ENCODE measurements around the gene TRMT11. TPM values are rescaled to one million over a fixed set of nuclear protein-coding genes. Genes with fewer than 3 reads are reported as not detected.

Gene TRMT11
- total RNA-seq, 1 experiment from 2014 or later = 17.9 TPM

DNA sequence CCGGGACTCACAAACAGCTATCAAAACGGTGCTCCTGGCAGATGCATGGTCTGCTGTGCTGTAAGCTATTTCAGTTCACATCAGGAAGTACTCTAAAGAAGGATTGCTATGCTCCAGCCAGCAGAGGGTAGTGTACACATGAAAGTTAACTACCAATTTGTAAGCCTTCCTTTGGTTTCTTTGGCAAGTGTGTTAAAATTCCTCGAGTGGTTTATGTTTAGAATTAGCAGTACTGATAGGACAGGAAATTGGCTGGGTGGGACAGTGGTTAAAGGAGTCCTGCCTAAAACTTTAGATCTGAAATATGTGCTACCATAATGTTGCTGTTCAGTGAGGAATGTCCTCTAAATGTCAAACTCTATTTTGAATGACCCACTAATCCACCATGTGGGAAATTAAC, 47.4 kb downstream of the TRMT11 start:
- no peak for TF ChIP-seq EZH2 (IDR thresholded peaks at IDR 0.05; ENCODE audit: low read length, unreplicated experiment)
- TF ChIP-seq, protein P1, sequence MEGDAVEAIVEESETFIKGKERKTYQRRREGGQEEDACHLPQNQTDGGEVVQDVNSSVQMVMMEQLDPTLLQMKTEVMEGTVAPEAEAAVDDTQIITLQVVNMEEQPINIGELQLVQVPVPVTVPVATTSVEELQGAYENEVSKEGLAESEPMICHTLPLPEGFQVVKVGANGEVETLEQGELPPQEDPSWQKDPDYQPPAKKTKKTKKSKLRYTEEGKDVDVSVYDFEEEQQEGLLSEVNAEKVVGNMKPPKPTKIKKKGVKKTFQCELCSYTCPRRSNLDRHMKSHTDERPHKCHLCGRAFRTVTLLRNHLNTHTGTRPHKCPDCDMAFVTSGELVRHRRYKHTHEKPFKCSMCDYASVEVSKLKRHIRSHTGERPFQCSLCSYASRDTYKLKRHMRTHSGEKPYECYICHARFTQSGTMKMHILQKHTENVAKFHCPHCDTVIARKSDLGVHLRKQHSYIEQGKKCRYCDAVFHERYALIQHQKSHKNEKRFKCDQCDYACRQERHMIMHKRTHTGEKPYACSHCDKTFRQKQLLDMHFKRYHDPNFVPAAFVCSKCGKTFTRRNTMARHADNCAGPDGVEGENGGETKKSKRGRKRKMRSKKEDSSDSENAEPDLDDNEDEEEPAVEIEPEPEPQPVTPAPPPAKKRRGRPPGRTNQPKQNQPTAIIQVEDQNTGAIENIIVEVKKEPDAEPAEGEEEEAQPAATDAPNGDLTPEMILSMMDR (conservative IDR thresholded peaks at IDR 0.05; ENCODE audit: low read depth, low read length) = peak; percentile 69
- no peak for TF ChIP-seq EZH2phosphoT487 (IDR thresholded peaks at IDR 0.05; ENCODE audit: borderline replicate concordance, low read length)
- no peaks in the 10 kb centered on the region for H3K79me2 ChIP-seq (ENCODE audit: low read length)
- H2AFZ ChIP-seq (ENCODE audit: low read length) = no peak overlapping the region
- H3F3A ChIP-seq (ENCODE audit: low read length, unreplicated experiment) = peaks cover 4% of the 10 kb centered on the region
- peaks cover 9% of the 10 kb centered on the region for H3K4me1 ChIP-seq (ENCODE audit: insufficient read depth, low read length)
- H3K9me2 ChIP-seq (replicated peaks; ENCODE audit: low read length) = no peaks in the 10 kb centered on the region
- no peaks in the 10 kb centered on the region for H3K9me3 ChIP-seq (ENCODE audit: low read length)
- ChIA-PET POLR2A (ENCODE audit: unreplicated experiment) (no interaction called here), CTCF (interaction anchor here (1.0 kb wide), 1 partner anchor 78 kb away, joined by 4 read pairs; no protein-coding TSS in a partner anchor)
- no peaks in the 10 kb centered on the region; the same call in 1 of the 2 replicates for H3K36me3 ChIP-seq (ENCODE audit: low read depth, low read length)
- peak; percentile 56 for DNase-seq
- no TSS peak for BruUV-seq (replicated peaks)
- no peaks in the 10 kb centered on the region for H3K27me3 ChIP-seq (ENCODE audit: low read length)
- intact Hi-C loops (cut with micrococcal nuclease) = loop anchor here (1.0 to 10.0 kb wide), 5 partner anchors 36 to 1091 kb away; partner anchors contain the start of gene CENPW
- H3K9ac ChIP-seq (ENCODE audit: low read length) = no peak overlapping the region
- H3K4me3 ChIP-seq (ENCODE audit: low read length) = no peak overlapping the region
- no peak overlapping the region for H3K27ac ChIP-seq (ENCODE audit: low read length)
- no peak overlapping the region for H3K4me2 ChIP-seq (ENCODE audit: low read length)
- peak; percentile 94 for ATAC-seq
- no peaks in the 10 kb centered on the region for H4K20me1 ChIP-seq (ENCODE audit: low read length)

DNA sequence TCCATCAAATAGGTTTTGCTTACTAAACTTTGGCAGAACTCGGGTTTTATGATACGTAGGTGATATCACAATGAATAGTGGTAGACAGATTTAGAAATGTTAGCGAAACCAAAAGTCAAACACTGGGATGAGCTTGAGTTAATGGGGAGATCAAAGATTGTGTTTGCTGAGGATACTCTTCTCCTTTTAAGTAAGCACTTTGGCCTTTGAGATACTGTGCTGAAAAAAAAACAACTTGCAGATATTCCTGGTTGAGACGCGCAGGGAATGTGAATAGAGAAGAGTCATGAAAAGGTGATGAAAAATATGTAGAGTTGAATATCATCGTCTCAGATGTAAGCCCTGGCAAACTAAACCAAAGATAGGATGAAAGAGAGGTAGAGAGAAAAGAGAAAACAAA, 48.3 kb downstream of the TRMT11 start:
- ChIA-PET POLR2A (ENCODE audit: unreplicated experiment) (no interaction called here), CTCF (no interaction called here)
- Histone ChIP-seq H2AFZ (ENCODE audit: low read length) (no peak overlapping the region), H3K4me2 (ENCODE audit: low read length) (no peak overlapping the region), H3K36me3 (ENCODE audit: low read depth, low read length) (no peaks in the 10 kb centered on the region; the same call in 1 of the 2 replicates), H3K9me2 (replicated peaks; ENCODE audit: low read length) (no peaks in the 10 kb centered on the region), H3K4me3 (ENCODE audit: low read length) (no peak overlapping the region), H3K9ac (ENCODE audit: low read length) (no peak overlapping the region), H3K9me3 (ENCODE audit: low read length) (no peaks in the 10 kb centered on the region), H3K4me1 (ENCODE audit: insufficient read depth, low read length) (peaks cover 19% of the 10 kb centered on the region), H3K27ac (ENCODE audit: low read length) (no peak overlapping the region), H4K20me1 (ENCODE audit: low read length) (no peaks in the 10 kb centered on the region), H3K79me2 (ENCODE audit: low read length) (no peaks in the 10 kb centered on the region), H3K27me3 (ENCODE audit: low read length) (no peaks in the 10 kb centered on the region), H3F3A (ENCODE audit: low read length, unreplicated experiment) (peaks cover 9% of the 10 kb centered on the region)
- ATAC-seq = no peak
- TF ChIP-seq EZH2 (IDR thresholded peaks at IDR 0.05; ENCODE audit: low read length, unreplicated experiment) = no peak
- TF ChIP-seq EZH2phosphoT487 (IDR thresholded peaks at IDR 0.05; ENCODE audit: borderline replicate concordance, low read length) = no peak
- TF ChIP-seq, protein P1 (conservative IDR thresholded peaks at IDR 0.05; ENCODE audit: low read depth, low read length) = no peak
- DNase-seq = no peak
- intact Hi-C loops (cut with micrococcal nuclease) = loop anchor here (5.0 to 10.0 kb wide), 4 partner anchors 37 to 1090 kb away; partner anchors contain the start of gene CENPW
- no TSS peak for BruUV-seq (replicated peaks)

DNA sequence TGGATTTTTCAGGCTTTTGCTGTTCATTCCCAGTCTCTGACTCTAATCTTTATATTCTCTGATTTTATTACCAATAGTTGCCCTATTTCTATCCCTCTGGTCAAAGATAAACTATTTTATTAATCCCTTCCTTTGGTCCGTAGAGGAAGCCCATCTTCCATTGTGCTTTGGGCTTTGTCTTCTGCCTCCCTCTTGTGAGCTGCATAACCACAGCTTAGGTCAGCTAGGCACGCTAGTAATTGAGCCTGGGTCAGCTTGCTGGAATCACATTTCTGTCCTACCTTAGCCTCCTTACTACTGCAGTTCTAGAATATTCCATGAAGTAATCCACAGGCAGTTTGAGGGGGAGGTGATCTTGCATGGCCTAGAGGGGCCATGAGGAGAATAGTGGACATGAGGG, 49.4 kb downstream of the TRMT11 start:
- Histone ChIP-seq H3K79me2 (ENCODE audit: low read length) (no peaks in the 10 kb centered on the region), H3K4me2 (ENCODE audit: low read length) (no peak overlapping the region), H3K9ac (ENCODE audit: low read length) (no peak overlapping the region), H3K36me3 (ENCODE audit: low read depth, low read length) (no peaks in the 10 kb centered on the region; the same call in 1 of the 2 replicates), H3K27me3 (ENCODE audit: low read length) (no peaks in the 10 kb centered on the region), H3K27ac (ENCODE audit: low read length) (no peak overlapping the region), H3F3A (ENCODE audit: low read length, unreplicated experiment) (peaks cover 9% of the 10 kb centered on the region), H4K20me1 (ENCODE audit: low read length) (no peaks in the 10 kb centered on the region), H3K4me1 (ENCODE audit: insufficient read depth, low read length) (peaks cover 30% of the 10 kb centered on the region), H3K4me3 (ENCODE audit: low read length) (no peak overlapping the region), H2AFZ (ENCODE audit: low read length) (no peak overlapping the region), H3K9me3 (ENCODE audit: low read length) (no peaks in the 10 kb centered on the region), H3K9me2 (replicated peaks; ENCODE audit: low read length) (no peaks in the 10 kb centered on the region)
- ChIA-PET CTCF (no interaction called here), POLR2A (ENCODE audit: unreplicated experiment) (no interaction called here)
- DNase-seq (no peak), ATAC-seq (no peak)
- no peak for TF ChIP-seq EZH2phosphoT487 (IDR thresholded peaks at IDR 0.05; ENCODE audit: borderline replicate concordance, low read length)
- no peak for TF ChIP-seq EZH2 (IDR thresholded peaks at IDR 0.05; ENCODE audit: low read length, unreplicated experiment)
- TF ChIP-seq, protein P1 (conservative IDR thresholded peaks at IDR 0.05; ENCODE audit: low read depth, low read length) = no peak
- BruUV-seq (replicated peaks) = no TSS peak
- intact Hi-C loops (cut with micrococcal nuclease) = loop anchor here (10.0 kb wide), 3 partner anchors 309 to 1089 kb away; partner anchors contain the start of gene CENPW
